Dermis blood vessel endothelial cell (primary cell): Measurements from ENCODE around the gene L2HGDH. TPM values are rescaled to one million over a fixed set of nuclear protein-coding genes. Genes with fewer than 3 reads are reported as not detected.
A peak's percentile ranks its signal among the peaks of the same experiment; 100 is the strongest.

Experiments used
- DNase-seq: peaks from one replicate; pipeline ENCODE4 v3.0.0; 2010
- total RNA-seq: library from RNA; depleted of rRNA; stranded (reverse); fragments of >200 nt; gene quantifications from 2 replicates; pipeline ENCODE4 v1.2.3, GENCODE V29; 2014

Gene L2HGDH
- total RNA-seq, 1 donor from 2014 or later, result 4.4 TPM

- no peak for DNase-seq
Measured at GRCh38 chr14:50225974-50226297, 86.1 kb downstream of the L2HGDH start.

GRCh38 chr14:50225067-50225973 lies 86.7 kb downstream of the L2HGDH start:
- peak; percentile 81 for DNase-seq

GRCh38 chr14:50222055-50222613 lies 89.9 kb downstream of the L2HGDH start:
- DNase-seq, result no peak

- DNase-seq, result no peak
Measured at GRCh38 chr14:50218501-50218900, 93.5 kb downstream of the L2HGDH start.

GRCh38 chr14:50215416-50215815 lies 96.6 kb downstream of the L2HGDH start:
- DNase-seq, result no peak

GRCh38 chr14:50213795-50214194 lies 98.2 kb downstream of the L2HGDH start:
- no peak for DNase-seq

- no peak for DNase-seq
Measured at GRCh38 chr14:50212726-50213125, 99.3 kb downstream of the L2HGDH start.

GRCh38 chr14:50210074-50210473 lies 102.0 kb downstream of the L2HGDH start:
- DNase-seq, result no peak

- DNase-seq, result no peak
Measured at GRCh38 chr14:50198499-50198898, 113.5 kb downstream of the L2HGDH start.

GRCh38 chr14:50191499-50191898 lies 120.5 kb downstream of the L2HGDH start:
- no peak for DNase-seq

Other genes starting within 250 kb of the L2HGDH start
- gene VCPKMT, start 195.7 kb downstream of the L2HGDH start, total RNA-seq, result 4.2 and 5.3 TPM in 2 replicates
- 31.5 and 37.4 TPM in 2 replicates for gene SOS2, start 80.7 kb downstream of the L2HGDH start, total RNA-seq
- gene DMAC2L, start 95 bp upstream of the L2HGDH start, total RNA-seq, result 7.7 and 7.8 TPM in 2 replicates
- 15.0 and 43.6 TPM in 2 replicates for gene CDKL1, start 84.7 kb upstream of the L2HGDH start, total RNA-seq
- gene MAP4K5, start 220.3 kb upstream of the L2HGDH start, total RNA-seq, result 51.8 and 100 TPM in 2 replicates
- gene ATL1, start 247.9 kb upstream of the L2HGDH start, total RNA-seq, result 1.9 and 2.6 TPM in 2 replicates